ENCODE data around the gene NUDT4.
"Not testable (repeated sequence)": the region's sequence is repeated elsewhere in the genome, so short reads cannot be mapped to it uniquely, and the experiment has no call there.

NUDT4 gene

GRCh38 chr12:93399183-93399863, 21.6 kb downstream of the NUDT4 start:
- DNase-seq, result not testable (repeated sequence)

GRCh38 chr12:93402333-93403311, 24.9 kb downstream of the NUDT4 start:
- no peak for DNase-seq

GRCh38 chr12:93403988-93404803, 26.5 kb downstream of the NUDT4 start:
- DNase-seq, result no peak

GRCh38 chr12:93404961-93405849, 27.5 kb downstream of the NUDT4 start:
- no peak for DNase-seq

GRCh38 chr12:93407054-93407962, 29.6 kb downstream of the NUDT4 start:
- DNase-seq, result no peak

- no peak for DNase-seq
These were observed 30.2 kb downstream of the NUDT4 start for GRCh38 chr12:93407963-93408283.

- no peak for DNase-seq
These were observed 31.1 kb downstream of the NUDT4 start for GRCh38 chr12:93408813-93409212.

GRCh38 chr12:93409343-93410187, 31.8 kb downstream of the NUDT4 start:
- DNase-seq, result not testable (repeated sequence)

- not testable (repeated sequence) for DNase-seq
These were observed 33.3 kb downstream of the NUDT4 start for GRCh38 chr12:93411060-93411459.

GRCh38 chr12:93412396-93412795, 34.7 kb downstream of the NUDT4 start:
- DNase-seq, result not testable (repeated sequence)

- no peak for DNase-seq
These were observed 35.3 kb downstream of the NUDT4 start for GRCh38 chr12:93413064-93413463.

GRCh38 chr12:93415723-93416464, 38.2 kb downstream of the NUDT4 start:
- DNase-seq, result no peak

GRCh38 chr12:93417967-93418480, 40.3 kb downstream of the NUDT4 start:
- no peak for DNase-seq

GRCh38 chr12:93419388-93420034, 41.8 kb downstream of the NUDT4 start:
- peak in 1 of 56 donors; percentile 5 for DNase-seq

- no peak for DNase-seq
These were observed 44.3 kb downstream of the NUDT4 start for GRCh38 chr12:93422050-93422449.

- DNase-seq, result no peak
These were observed 48.1 kb downstream of the NUDT4 start for GRCh38 chr12:93425736-93426411.

Data from amygdala (tissue), 56 donors.